ENCODE measurements around the gene SMIM1.

The SMIM1 gene, protein sequence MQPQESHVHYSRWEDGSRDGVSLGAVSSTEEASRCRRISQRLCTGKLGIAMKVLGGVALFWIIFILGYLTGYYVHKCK

DNA sequence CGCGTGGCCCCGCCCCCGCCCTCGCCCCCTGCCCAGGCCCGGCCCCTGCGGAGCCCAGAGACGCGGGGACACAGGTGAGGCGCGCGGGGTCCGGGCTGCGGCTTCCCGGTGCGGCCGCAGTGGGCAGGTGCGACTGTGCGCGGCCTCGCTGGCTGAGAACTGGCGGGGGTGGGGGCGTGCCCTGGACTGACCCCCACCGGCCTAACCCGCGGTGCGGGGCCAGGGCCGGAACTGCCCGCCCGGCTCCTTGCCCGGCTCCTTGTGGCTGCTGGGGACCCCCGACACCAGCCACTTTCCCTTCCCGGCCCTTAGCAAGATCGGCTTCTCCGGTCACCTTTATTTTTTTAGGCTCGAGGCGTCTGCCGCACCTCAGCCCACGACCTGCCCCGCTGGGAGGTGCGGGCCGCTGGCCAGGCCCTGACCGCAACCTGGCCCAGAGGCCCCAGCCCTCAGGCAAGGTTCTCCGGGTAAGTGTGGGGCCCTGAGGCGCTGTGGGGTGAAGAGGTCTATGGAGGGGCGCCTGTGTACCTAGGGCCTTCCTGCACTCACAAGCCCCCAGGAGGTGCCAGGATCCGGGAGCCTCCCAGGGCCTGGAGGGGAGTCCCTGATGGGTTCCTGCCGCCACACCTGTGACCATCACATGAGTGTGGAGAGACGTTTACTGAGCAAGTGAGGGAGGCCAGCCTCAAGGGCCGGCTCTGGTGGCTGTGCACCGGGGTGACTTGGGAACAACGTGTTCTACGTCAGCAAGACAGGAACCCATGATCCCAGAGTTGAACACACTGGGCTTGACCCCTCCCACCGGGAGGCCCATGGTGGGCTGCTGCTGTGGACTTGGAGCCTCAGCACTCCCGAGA lies at the start of gene SMIM1:
SMIM1 (plus strand) TSS at position 35 of the 857 bp plus-strand sequence. CDS start 2,625 bp downstream, outside the sequence.
- DNase-seq = peak; percentile 51

DNA sequence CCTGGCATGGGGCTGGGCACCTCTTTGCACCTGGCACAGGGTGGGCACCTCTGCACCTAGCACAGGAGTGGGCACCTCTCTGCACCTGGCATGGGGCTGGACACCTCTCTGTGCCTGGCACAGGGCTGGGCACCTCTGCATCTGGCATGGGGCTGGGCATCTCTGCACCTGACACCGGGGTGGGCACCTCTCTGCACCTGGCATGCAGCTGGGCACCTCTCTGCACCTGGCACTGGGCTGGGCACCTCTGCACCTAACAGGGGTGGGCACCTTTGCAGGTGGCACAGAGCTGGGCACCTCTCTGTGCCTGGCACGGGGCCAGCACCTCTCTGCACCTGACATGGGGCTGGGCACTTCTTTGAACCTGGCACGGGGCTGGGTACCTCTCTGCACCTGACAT lies 49.7 kb upstream of the SMIM1 start:
- DNase-seq = no peak

DNA sequence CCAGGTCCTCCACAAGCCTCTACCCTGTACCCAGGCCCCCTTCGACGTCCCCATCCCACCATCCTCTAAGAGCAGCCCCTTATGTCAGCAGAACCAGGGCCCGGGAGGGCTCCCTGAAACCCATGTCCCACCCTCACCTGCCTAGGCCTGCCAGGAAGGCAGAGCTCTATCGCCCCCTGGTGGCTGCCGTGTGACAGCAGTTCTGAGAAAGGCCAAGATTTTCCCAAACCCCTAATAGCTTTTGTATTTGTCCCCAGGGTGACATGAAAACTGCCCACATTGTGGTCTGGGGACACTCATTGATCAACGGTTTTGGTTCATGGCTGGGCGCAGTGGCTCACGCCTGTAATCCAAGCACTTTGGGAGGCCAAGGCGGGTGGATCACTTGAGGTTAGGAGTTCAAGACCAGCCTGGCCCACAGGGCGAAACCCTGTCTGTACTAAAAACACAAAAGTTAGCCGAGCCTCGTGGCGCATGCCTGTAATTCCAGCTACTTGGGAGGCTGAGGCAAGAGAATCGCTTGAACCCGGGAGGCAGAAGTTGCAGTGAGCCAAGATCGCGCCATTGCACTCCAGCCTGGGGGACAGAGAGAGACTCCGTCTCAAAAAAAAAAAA lies 48.0 kb upstream of the SMIM1 start:
- DNase-seq = peak; percentile 91

DNA sequence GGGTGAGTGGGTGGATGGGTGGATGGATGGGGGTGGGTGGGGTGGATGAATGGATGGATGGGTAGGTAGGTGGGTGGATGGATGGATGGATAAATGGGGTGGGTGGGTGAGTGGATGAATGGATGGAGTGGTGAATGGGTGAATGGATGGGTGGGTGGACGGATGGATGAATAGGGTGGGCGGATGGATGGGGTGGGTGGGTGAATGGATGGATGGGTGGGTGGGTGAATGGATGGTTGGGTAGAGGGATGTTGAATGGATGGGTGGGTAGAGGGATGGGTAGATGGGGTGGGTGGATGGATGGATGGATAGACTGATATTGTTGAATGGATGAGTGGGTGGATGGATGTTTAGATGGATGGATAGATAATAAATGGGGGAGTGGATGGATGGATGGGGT lies 47.2 kb upstream of the SMIM1 start:
- no peak for DNase-seq

DNA sequence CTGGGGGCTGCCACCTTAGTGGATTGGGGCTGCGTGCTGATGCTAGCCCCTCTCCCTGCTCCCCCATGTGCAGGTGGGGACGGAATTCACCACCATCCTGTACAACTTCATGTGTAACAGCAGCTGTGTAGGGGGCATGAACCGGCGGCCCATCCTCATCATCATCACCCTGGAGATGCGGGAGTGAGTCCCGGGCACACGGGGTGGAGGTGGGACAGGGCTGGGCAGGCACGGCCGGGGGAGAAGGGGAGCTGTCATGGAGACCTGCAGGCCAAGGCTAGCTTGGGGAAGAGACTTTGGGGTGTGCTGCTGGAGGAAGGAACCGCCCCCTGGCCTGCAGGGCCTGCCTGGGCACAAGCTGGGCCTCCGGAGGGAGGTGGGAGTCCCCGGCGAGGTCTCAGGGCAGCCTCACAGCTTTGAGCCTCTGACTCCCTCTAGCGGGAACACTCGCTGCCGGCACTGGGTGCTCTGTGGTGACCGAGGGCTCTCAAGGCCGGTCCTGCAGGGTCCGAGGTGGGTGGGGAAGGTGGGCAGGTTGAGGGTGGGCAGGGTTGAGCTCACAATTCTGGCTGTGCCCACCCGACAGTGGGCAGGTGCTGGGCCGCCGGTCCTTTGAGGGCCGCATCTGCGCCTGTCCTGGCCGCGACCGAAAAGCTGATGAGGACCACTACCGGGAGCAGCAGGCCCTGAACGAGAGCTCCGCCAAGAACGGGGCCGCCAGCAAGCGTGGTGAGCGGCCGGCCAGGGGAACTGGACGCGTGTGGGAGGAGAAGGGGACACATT lies 45.3 kb upstream of the SMIM1 start:
- peak; percentile 66 for DNase-seq

DNA sequence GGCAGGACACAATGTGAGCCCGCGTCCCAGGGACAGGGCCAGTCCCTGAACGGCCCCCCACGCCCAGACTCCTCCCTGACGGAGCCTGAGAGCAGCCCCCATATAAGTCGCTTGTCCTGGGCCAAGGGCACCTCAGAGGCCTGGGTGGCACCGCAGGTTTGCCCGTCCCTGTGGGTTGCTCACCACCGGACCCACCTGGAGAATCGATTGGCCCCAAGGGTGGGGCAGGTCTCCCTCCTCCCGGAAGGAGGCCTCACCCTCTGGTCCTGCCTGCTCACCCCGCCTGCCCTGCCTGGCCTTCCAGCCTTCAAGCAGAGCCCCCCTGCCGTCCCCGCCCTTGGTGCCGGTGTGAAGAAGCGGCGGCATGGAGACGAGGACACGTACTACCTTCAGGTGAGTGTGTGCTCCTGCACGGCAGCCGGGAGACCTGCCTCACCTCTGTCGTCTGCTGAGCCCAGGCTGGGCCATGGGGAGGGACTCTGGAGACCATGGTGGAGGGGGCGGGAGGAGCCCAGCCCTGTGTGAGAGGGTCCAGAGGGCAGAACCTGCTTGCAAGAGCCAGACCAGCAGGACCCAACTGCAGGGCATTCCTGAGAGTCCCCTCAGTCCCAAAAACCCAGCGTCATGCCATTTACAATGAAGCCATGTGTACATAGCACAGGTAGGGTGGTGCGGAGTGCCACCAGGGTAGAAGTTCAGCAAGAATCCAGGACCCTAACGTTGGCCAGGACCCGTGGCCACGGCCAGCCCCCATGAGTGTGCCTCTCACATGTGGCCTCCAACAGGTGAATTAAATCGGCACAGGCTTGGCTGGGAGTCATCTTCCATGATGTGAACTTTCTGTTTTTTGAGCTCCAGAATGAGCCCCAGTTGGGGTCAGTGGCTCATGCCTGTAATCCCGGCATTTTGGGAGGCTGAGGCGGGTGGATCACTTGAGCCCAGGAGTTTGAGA lies 44.4 kb upstream of the SMIM1 start:
- DNase-seq = no peak

DNA sequence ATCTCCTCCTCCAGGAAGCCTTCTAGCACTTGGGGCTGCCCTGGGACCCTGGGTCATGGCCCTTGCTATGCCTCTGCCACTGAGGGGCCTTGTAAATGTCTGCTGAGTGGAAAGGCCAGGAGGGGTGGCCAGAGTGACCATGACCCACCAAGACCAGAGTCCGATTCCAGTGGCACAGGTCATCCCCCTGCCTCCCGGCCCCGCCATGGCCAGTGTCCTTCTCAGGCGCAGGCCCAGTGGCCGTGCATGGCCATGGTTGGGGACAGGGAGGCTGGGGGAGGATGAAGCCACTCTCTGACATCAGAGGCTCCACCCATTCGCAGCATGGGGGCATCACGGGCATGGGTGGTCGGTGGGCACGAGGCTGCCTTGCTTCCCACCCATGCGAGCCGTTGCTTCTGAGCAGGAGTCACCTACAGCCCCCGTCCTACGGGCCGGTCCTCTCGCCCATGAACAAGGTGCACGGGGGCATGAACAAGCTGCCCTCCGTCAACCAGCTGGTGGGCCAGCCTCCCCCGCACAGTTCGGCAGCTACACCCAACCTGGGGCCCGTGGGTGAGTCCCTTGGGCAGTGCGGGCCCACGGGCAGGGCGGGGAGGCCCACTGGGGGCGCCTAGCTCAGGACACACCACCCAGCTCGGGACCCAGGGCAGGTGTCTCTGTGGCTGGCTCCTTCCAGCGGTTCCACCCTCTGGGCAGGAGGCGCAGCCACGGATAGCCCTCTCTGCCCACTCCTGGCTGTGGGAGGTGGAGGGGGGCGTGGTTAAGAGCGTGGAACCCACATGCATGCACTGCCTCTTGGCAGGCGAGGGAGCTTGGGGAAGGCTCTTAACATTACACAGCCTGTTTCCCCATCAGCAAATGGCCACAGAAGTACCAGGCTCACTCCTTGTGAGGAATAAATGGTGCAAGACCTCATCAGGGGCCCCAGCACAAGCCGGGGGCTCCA lies 42.7 kb upstream of the SMIM1 start:
- no peak for DNase-seq

DNA sequence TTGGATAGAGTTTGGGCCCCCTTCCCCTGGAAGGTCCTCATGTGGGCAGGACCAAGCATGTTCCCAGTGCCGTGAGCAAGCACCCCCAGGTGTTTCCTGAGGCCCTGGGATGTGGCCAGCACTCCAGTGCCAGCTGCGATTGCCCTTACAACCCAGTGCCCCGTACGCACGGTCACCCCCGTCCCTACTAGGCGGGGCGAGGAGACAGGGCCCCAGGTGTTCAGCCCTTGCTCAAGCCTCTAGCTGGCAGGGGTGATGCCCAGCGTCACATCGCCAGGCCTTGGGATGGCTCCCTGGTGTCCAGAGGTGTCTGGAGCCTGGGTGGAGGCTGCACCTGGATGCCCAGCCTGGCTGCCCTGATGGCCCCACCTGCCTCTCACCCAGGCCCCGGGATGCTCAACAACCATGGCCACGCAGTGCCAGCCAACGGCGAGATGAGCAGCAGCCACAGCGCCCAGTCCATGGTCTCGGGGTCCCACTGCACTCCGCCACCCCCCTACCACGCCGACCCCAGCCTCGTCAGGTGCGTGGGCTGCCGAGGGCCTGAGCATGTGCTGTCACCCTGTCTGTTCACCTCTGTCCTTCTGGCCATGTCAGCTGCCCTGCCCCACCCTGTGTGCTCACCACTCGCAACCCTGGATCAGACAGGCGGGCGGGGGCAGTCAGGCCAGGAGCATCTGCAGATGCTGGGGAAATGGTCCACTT lies 41.9 kb upstream of the SMIM1 start:
- DNase-seq = no peak

DNA sequence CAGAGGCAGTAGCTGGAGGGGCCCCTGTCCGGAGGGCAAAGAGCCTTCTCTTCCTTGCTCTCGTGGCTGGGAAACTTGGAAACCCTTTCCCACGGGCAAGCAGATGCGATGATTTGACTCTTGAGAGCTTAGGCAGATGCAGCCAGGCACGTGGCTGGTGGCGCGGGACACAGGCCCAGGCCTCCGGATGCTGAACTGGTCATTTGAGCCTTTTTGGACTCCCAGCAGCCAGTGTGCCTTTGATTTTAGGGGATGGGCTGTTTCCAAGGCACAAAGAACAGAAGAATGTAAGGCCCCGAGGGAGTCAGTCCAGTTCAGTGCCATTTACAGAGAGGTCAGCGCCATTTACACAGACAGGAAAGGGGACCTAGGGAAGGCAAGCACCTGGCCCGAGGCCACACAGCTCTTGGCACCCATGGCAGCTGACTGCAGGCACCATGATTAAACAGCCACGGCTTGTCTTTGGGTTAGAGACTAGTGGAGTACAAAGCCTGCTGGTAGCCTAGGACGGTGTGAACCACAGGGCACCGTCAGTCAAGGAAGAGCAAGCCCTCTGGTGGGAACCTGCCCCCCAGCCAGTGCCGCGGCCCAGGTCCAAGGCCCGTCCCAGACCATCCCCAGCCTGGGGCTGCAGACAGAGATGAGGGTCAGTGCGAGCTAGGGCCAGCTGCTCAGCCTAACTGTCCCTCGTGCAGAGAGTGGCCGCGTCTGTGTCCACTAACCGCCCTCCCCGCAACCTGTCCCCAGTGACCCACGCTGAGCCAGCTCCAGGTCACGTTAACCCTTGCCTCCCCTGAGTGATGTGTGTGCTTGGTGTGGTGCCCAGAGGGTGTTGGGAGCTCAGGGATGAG lies 40.7 kb upstream of the SMIM1 start:
- peak; percentile 57 for DNase-seq

DNA sequence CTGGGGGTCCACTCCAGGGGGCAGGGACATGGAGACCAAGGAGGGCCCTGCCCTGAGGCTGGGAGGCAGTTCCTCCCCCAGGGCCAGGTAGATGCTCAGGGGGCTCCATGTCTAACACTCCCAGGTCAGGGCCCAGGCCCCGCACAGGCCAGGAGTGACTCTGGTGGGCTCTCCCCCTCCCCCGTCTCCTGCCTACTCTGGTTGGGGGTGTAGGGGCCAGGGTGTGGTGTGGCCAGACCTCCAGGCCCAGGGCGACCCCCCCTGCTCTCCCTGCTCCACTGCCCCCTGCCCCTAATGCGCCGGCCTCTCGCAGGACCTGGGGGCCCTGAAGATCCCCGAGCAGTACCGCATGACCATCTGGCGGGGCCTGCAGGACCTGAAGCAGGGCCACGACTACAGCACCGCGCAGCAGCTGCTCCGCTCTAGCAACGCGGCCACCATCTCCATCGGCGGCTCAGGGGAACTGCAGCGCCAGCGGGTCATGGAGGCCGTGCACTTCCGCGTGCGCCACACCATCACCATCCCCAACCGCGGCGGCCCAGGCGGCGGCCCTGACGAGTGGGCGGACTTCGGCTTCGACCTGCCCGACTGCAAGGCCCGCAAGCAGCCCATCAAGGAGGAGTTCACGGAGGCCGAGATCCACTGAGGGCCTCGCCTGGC lies 40.0 kb upstream of the SMIM1 start:
- peak; percentile 77 for DNase-seq

DNA sequence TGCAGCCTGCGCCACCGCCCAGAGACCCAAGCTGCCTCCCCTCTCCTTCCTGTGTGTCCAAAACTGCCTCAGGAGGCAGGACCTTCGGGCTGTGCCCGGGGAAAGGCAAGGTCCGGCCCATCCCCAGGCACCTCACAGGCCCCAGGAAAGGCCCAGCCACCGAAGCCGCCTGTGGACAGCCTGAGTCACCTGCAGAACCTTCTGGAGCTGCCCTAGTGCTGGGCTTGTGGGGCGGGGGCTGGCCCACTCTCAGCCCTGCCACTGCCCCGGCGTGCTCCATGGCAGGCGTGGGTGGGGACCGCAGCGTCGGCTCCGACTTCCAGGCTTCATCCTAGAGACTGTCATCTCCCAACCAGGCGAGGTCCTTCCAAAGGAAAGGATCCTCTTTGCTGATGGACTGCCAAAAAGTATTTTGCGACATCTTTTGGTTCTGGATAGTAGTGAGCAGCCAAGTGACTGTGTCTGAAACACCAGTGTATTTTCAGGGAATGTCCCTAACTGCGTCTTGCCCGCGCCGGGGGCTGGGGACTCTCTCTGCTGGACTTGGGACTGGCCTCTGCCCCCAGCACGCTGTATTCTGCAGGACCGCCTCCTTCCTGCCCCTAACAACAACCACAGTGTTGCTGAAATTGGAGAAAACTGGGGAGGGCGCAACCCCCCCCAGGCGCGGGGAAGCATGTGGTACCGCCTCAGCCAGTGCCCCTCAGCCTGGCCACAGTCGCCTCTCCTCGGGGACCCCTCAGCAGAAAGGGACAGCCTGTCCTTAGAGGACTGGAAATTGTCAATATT lies 39.3 kb upstream of the SMIM1 start:
- no peak for DNase-seq

DNA sequence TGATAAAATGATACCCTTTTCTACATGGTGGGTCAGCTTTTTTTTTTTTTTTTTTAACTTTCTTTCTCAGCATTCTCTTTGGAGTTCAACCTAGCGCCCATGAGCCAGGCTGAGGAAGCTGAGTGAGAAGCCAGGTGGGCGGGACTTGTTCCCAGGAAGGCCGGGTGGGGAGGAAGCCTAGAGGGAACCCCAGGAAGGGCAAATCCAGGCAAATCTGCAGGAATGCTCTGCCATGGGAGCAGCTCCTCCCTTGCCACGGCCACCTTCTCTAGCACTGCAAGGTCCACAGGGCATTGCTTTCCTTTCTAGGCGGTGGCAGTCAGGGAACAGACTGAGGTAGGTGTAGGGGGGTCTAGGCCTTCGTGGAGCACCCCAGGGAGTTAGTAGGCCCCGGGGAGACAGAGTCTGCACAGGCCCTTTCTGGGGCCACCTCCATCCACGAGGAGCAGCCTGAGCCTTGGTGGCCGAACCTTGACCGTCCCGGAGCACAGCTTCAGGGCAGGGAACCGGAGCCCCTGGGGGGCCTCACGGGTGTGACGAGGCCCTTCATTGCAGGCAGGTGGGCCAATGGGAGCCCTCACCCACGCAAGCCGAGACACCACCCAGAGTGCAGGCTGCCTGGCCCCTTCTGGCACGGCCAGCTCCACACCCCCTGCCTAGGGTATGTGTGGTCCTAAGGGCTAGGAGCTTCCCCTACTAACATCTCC lies 38.5 kb upstream of the SMIM1 start:
- DNase-seq = no peak

DNA sequence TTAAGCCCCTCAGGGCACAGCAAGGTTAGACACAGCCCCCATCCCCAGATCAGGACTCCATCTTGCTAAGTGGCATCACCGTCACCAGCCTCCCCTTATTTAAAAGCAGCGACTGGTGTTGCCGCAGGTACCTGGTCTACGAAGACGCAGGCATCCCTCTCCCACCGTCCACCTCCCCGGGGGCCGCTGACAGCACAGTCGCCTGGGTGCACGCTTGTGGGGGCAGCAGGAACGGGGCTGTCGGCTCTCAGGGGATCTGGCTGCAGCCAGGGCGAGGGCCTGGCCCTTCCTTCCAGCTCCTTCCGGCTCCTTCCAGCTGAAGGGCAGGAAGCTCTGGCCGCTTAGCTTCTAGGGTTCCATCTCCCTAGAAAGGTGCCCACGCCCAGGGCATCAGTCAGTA lies 37.9 kb upstream of the SMIM1 start:
- DNase-seq = no peak

DNA sequence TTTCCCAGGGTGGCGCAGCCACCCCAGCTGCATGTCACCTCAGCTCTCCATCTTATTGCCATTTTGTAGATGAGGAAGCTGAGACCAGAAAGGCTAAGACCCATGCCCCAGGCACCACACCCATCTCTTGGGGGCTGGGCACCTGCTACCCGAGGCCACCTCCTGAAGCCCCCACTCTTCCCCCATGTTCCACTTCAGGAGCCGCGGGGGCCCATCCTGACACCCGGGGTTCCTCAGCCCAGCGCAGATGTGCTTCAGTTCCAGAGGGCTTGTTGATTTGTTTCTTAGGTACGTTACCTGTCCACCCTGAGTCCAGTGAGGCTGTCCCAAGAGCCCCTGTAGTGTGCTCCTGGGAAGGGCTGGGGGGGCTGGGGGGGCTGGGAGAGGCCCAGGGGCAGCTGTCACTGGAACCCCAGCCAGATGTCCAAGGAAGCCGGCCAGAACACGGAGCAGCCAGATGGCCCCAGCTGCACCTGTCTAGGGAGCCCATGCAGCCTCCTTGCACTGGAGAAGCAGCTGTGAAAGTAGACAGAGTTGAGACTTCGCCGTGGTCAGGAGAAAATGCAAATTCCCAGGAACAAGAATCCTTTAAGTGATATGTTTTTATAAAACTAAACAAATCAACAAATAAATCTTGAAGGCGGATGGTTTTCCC lies 37.4 kb upstream of the SMIM1 start:
- DNase-seq = no peak

DNA sequence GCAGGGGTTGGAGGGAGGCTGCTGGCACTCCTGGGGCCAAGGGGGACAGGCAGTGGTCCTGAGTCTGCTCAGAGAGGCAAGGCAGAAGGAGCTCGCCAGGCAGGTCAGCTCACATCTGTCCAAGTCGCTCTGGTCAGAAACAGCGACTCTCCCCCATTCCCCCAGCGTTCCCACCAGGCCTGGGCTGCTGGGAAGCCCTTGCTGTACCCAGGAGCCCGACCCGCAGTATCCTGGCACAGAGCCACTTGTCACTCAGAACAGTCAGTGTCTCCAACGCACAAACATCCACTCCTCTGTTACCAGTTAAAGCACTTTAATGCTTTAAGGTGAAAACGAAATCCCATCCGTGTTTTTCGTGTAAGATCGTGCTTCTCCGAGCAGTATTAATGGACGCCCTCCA lies 36.9 kb upstream of the SMIM1 start:
- no peak for DNase-seq

DNA sequence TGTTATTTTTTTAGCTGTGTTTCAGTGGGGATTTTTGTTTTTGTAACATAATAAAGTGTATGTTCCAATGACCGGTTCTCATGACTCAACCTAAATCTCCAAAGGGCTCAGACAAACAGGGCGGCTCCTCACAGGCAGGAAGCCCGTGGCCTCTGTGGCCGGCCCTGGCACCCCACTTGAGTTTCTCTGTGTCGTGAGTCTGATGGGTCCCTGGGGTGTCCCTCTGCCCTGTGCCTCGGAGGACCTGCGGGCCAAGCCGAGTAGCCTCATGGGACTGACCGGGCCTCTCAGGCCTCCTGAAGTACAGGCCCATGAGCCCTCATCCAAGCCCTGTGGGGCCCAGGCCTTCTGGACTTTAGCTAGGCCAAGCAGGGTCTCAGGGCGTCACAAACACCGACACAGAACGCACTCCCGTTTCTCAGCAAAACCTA lies 36.4 kb upstream of the SMIM1 start:
- no peak for DNase-seq

DNA sequence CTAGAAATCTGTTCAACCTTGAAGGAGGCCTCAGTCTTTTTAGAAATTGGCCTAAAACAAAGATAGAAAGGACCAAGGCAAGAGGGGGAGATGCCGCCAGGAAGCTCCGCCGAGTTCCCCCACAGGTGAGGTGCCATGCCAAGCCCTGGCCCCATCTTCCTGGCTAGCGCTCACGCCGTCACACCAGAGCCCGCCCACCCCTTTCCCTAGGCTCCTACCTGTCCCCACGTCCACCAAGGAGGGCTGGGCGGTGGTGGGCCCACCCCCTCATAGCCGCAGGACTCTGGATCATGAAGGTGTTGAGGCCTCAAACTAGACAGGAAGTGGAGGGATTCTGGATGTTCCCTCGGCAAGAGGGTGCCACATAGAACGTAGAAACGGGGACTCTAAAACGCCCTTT lies 35.8 kb upstream of the SMIM1 start:
- no peak for DNase-seq
